HepG2 (cell line): Measurements from ENCODE around the gene EDC3. TPM values are rescaled to one million over a fixed set of nuclear protein-coding genes. Genes with fewer than 3 reads are reported as not detected.
"Not testable (repeated sequence)": the region's sequence is repeated elsewhere in the genome, so short reads cannot be mapped to it uniquely, and the experiment has no call there.

ENCODE experiments used
- ATAC-seq: fragments of 200-7000 bp; cut with Tn5 transposase; 3 replicates; pipeline ENCODE4 v1.9.1; 2020; ENCODE audit warnings: mild to moderate bottlenecking, moderate library complexity
- BruUV-seq: library from RNA; stranded (reverse); fragments of 400-500 nt; replicated peaks from 2 replicates; lab custom pipeline; 2021; lab: Mats Ljungman, UMichigan
- CTCF ChIA-PET: fragments of 300-600 bp; formaldehyde crosslinking; extraction: SDS; loops from one replicate; lab custom pipeline; 2021; ENCODE audit warnings: low total read pairs, inconsistent platforms, low intra/inter-chr PET ratio; lab: Yijun Ruan, JAX
- POLR2A ChIA-PET: fragments of 350-600 bp; sonication (Branson Sonifier 250); formaldehyde crosslinking; loops from one replicate; lab custom pipeline; 2020; ENCODE audit warnings: antibody characterized with exemption, inconsistent platforms; lab: Yijun Ruan, JAX
- DNase-seq: peaks from one replicate; pipeline ENCODE4 v3.0.0-alpha.2; 2015; ENCODE audit warnings: low spot score
- FAIRE-seq: peaks from 3 replicates; lab custom pipeline; 2011; peaks lifted over from hg19 to GRCh38; lab: Jason Lieb, UNC
- H2AFZ ChIP-seq: one replicate; pipeline ENCODE4 v1.6.1; 2011; ENCODE audit warnings: low read length, inconsistent platforms
- H3K27ac ChIP-seq: fragments of 300-600 bp; 3 replicates; pipeline ENCODE4 v1.8.0; 2011; ENCODE audit warnings: mixed run types, mild to moderate bottlenecking, mixed read lengths, low read length, inconsistent platforms; ENCODE audit not compliant: insufficient read depth; ENCODE audit errors: extremely low read length
- H3K27me3 ChIP-seq, 2 experiments: fragments of 200-600 bp in 1 of 2; 2 replicates in 1 of 2; 3 replicates in 1 of 2; pipeline versions ENCODE4 v1.6.0 to v1.8.0; 2011; ENCODE audit warnings: low read length in 2 of 2, mild to moderate bottlenecking in 2 of 2, moderate library complexity in 2 of 2, inconsistent platforms in 1 of 2; ENCODE audit not compliant: insufficient read depth in 2 of 2, control insufficient read depth in 1 of 2
- H3K36me3 ChIP-seq, 2 experiments: fragments of 200-600 bp in 1 of 2; replicated peaks in 1 of 2; 2 replicates in 1 of 2; 3 replicates in 1 of 2; pipeline versions ENCODE4 v1.5.1 to v1.8.0; 2011; ENCODE audit warnings: low read length in 2 of 2, inconsistent platforms in 1 of 2; ENCODE audit not compliant: insufficient read depth in 2 of 2, control insufficient read depth in 1 of 2
- H3K4me1 ChIP-seq: 2 replicates; pipeline ENCODE4 v1.5.1; 2012; ENCODE audit warnings: low read length, inconsistent platforms; ENCODE audit not compliant: insufficient read depth
- H3K4me2 ChIP-seq: 2 replicates; pipeline ENCODE4 v1.6.0; 2011; ENCODE audit warnings: low read depth, low read length, inconsistent platforms
- H3K4me3 ChIP-seq, 3 experiments: fragments of 200-600 bp in 1 of 3; sonication (generic), shearing (Covaris generic) in 1 of 3; replicated peaks in 1 of 3; 2 replicates each; pipeline ENCODE4 v1.5.1; 2011 to 2016; ENCODE audit warnings: low read length in 3 of 3, inconsistent platforms in 2 of 3, low read depth in 2 of 3, mild to moderate bottlenecking in 2 of 3, control low read depth in 1 of 3, mixed read lengths in 1 of 3; ENCODE audit not compliant: insufficient read depth in 1 of 3
- H3K79me2 ChIP-seq: one replicate; pipeline ENCODE4 v1.6.1; 2011; ENCODE audit warnings: low read length, inconsistent platforms; ENCODE audit not compliant: insufficient read depth
- H3K9ac ChIP-seq: 2 replicates; pipeline ENCODE4 v1.6.0; 2011; ENCODE audit warnings: mild to moderate bottlenecking, low read depth, low read length, inconsistent platforms; ENCODE audit not compliant: insufficient read depth
- H3K9me3 ChIP-seq: 2 replicates; pipeline ENCODE4 v1.5.1; 2012; ENCODE audit warnings: mild to moderate bottlenecking, low read length
- H4K20me1 ChIP-seq: 2 replicates; pipeline ENCODE4 v1.6.0; 2011; ENCODE audit warnings: inconsistent platforms, mild to moderate bottlenecking, low read length, moderate library complexity; ENCODE audit not compliant: insufficient read depth
- ZBTB34 ChIP-seq: sonication (generic); formaldehyde crosslinking; IDR thresholded peaks from 2 replicates; pipeline ENCODE4 v1.8.0; 2022; ENCODE audit warnings: mild to moderate bottlenecking, missing genetic modification reagents
- ZNF263 ChIP-seq: sonication (generic); formaldehyde crosslinking; IDR thresholded peaks from 2 replicates; pipeline ENCODE4 v1.4.0; 2020; ENCODE audit warnings: missing genetic modification reagents
- WGBS: methylation state at CpG from one replicate; pipeline ENCODE4 v1.1.6; 2017; ENCODE audit warnings: low lambda C conversion rate; 5-methylcytosine and 5-hydroxymethylcytosine counted together
- in situ Hi-C: cut with HindIII; loops from 2 replicates; pipeline ENCODE4 v1.10.0; 2017; ENCODE audit warnings: low pct_unique_long_range_greater_than_20kb; ENCODE audit not compliant: extremely low pct_ligation_motif_present
- intact Hi-C: fragments of 100-400 bp; cut with micrococcal nuclease; formaldehyde crosslinking; loops from one replicate; pipeline ENCODE4 v1.10.0; 2022; ENCODE audit not compliant: unreplicated experiment
- polyA plus RNA-seq, 8 experiments: library from polyadenylated mRNA; depleted of rRNA in 3 of 8; stranded (reverse) in 7 of 8; unstranded in 1 of 8; fragments of >200 nt; fragmentation: Illumina TruSeq in 4 of 8; extraction: Trizol in 4 of 8; gene quantifications; 2 replicates each; pipeline versions ENCODE4 v1.2.1 to v1.2.3, GENCODE V29; 2011 to 2016; ENCODE audit warnings: low read depth in 4 of 8, missing spikeins in 1 of 8, mixed read lengths in 1 of 8; ENCODE audit not compliant: insufficient read depth in 1 of 8
- total RNA-seq, 5 experiments: library from RNA; depleted of rRNA; stranded (reverse); fragments of >200 nt; fragmentation: Illumina TruSeq; extraction: Trizol; gene quantifications; 2 replicates each; pipeline ENCODE4 v1.2.3, GENCODE V29; 2016; ENCODE audit warnings: low read depth in 1 of 5
- TF ChIP-seq, protein P1 (sequence below): sonication (generic); formaldehyde crosslinking; IDR thresholded peaks from 2 replicates; pipeline ENCODE4 v1.4.0; 2020; ENCODE audit warnings: missing genetic modification reagents, mild to moderate bottlenecking, borderline replicate concordance

EDC3 gene
- total and polyA plus RNA-seq, 2 of the 13 experiments (the other 11 are each of a cell fraction or from before 2014, with no cell fraction given), result 17.4 to 32.0 TPM

- H2AFZ ChIP-seq, BruUV-seq, H3K27me3 ChIP-seq, FAIRE-seq, CTCF ChIA-PET, H3K79me2 ChIP-seq, ATAC-seq, H3K4me3 ChIP-seq, H4K20me1 ChIP-seq, intact Hi-C loops, DNase-seq, in situ Hi-C loops, H3K4me2 ChIP-seq, H3K9me3 ChIP-seq, H3K9ac ChIP-seq, POLR2A ChIA-PET, H3K27ac ChIP-seq, H3K36me3 ChIP-seq: not testable (repeated sequence)
- WGBS, result 99% methylated on average over 19 of the region's 30 CpGs
- peaks cover 74% of the 10 kb centered on the region for H3K4me1 ChIP-seq
Measured at GRCh38 chr15:74728699-74729098, 32.9 kb upstream of the EDC3 start.

- Histone ChIP-seq H3K4me1 (peaks cover 81% of the 10 kb centered on the region), H3K27me3 (no peaks in the 10 kb centered on the region), H4K20me1 (no peaks in the 10 kb centered on the region), H3K36me3 (no peaks in the 10 kb centered on the region), H3K27ac (no peak overlapping the region), H3K4me2 (no peak overlapping the region), H3K9me3 (no peaks in the 10 kb centered on the region), H3K79me2 (no peaks in the 10 kb centered on the region), H3K9ac (no peak overlapping the region), H3K4me3 (no peak overlapping the region), H2AFZ (no peak overlapping the region)
- BruUV-seq, result no TSS peak
- POLR2A ChIA-PET, result no interaction called here
- intact Hi-C loops (no loop called here), in situ Hi-C loops (no loop called here)
- WGBS, result 94% methylated on average over 5 of the region's 7 CpGs
- FAIRE-seq, result no peak
- CTCF ChIA-PET, result no interaction called here
- 0 out of 2 replicates have a peak, but pooled peaks have one; percentile 16 for TF ChIP-seq ZNF263 (CRISPR knock-in tag)
- no peak for TF ChIP-seq ZBTB34 (CRISPR knock-in tag)
- TF ChIP-seq, protein P1, sequence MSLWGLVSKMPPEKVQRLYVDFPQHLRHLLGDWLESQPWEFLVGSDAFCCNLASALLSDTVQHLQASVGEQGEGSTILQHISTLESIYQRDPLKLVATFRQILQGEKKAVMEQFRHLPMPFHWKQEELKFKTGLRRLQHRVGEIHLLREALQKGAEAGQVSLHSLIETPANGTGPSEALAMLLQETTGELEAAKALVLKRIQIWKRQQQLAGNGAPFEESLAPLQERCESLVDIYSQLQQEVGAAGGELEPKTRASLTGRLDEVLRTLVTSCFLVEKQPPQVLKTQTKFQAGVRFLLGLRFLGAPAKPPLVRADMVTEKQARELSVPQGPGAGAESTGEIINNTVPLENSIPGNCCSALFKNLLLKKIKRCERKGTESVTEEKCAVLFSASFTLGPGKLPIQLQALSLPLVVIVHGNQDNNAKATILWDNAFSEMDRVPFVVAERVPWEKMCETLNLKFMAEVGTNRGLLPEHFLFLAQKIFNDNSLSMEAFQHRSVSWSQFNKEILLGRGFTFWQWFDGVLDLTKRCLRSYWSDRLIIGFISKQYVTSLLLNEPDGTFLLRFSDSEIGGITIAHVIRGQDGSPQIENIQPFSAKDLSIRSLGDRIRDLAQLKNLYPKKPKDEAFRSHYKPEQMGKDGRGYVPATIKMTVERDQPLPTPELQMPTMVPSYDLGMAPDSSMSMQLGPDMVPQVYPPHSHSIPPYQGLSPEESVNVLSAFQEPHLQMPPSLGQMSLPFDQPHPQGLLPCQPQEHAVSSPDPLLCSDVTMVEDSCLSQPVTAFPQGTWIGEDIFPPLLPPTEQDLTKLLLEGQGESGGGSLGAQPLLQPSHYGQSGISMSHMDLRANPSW, result no peak
- no peak for DNase-seq
- ATAC-seq, result no peak
Measured at GRCh38 chr15:74727727-74728126, 31.9 kb upstream of the EDC3 start.
